ENCODE measurements around the gene HEXIM2.

Gene HEXIM2

GRCh38 chr17:45138911-45139532 lies 22.7 kb upstream of the HEXIM2 start:
- H3K4me3 ChIP-seq (ENCODE audit: low read depth, low read length), result no peak overlapping the region
- in situ Hi-C loops (cut with HindIII; ENCODE audit: low pct_ligation_motif_present, low sequenced_read_pairs), result no loop called here
- TF ChIP-seq, protein P1, sequence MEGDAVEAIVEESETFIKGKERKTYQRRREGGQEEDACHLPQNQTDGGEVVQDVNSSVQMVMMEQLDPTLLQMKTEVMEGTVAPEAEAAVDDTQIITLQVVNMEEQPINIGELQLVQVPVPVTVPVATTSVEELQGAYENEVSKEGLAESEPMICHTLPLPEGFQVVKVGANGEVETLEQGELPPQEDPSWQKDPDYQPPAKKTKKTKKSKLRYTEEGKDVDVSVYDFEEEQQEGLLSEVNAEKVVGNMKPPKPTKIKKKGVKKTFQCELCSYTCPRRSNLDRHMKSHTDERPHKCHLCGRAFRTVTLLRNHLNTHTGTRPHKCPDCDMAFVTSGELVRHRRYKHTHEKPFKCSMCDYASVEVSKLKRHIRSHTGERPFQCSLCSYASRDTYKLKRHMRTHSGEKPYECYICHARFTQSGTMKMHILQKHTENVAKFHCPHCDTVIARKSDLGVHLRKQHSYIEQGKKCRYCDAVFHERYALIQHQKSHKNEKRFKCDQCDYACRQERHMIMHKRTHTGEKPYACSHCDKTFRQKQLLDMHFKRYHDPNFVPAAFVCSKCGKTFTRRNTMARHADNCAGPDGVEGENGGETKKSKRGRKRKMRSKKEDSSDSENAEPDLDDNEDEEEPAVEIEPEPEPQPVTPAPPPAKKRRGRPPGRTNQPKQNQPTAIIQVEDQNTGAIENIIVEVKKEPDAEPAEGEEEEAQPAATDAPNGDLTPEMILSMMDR (IDR thresholded peaks at IDR 0.05; ENCODE audit: low read depth, low read length, missing control alignments), result no peak
- no peaks in the 10 kb centered on the region for H3K27me3 ChIP-seq (replicated peaks)
- H3K36me3 ChIP-seq (replicated peaks), result no peaks in the 10 kb centered on the region
- DNase-seq, result no peak
- H3K27ac ChIP-seq, result no peak overlapping the region

DNA sequence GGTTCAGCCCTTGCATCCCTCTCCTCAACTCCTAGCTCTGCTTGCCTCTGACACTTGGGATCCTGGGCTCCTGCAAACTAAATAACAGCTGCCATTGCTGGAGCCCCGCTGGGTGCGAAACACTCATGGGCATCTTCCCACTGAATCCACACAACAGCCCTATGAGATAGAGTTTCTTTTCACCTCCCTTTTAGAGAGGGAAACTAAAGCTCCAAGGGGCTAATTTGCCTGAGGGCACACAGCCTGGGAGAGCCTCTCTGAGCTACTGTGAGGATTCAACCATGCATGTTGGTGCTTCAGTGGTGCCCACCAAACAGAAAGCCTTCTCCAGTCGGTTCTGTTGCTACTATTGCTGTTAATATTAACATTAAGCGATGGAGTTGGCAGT lies 22.1 kb upstream of the HEXIM2 start:
- Histone ChIP-seq H3K36me3 (replicated peaks) (no peaks in the 10 kb centered on the region), H3K27ac (no peak overlapping the region), H3K27me3 (replicated peaks) (no peaks in the 10 kb centered on the region), H3K4me3 (ENCODE audit: low read depth, low read length) (no peak overlapping the region)
- in situ Hi-C loops (cut with HindIII; ENCODE audit: low pct_ligation_motif_present, low sequenced_read_pairs), result no loop called here
- no peak for DNase-seq
- TF ChIP-seq, protein P1 (IDR thresholded peaks at IDR 0.05; ENCODE audit: low read depth, low read length, missing control alignments), result no peak

- Histone ChIP-seq H3K27me3 (replicated peaks) (no peaks in the 10 kb centered on the region), H3K36me3 (replicated peaks) (no peaks in the 10 kb centered on the region), H3K4me3 (ENCODE audit: low read depth, low read length) (no peak overlapping the region), H3K27ac (no peak overlapping the region)
- TF ChIP-seq, protein P1 (IDR thresholded peaks at IDR 0.05; ENCODE audit: low read depth, low read length, missing control alignments), result no peak
- no peak for DNase-seq
- in situ Hi-C loops (cut with HindIII; ENCODE audit: low pct_ligation_motif_present, low sequenced_read_pairs), result no loop called here
These were observed 18.5 kb upstream of the HEXIM2 start for GRCh38 chr17:45143094-45143670.

- Histone ChIP-seq H3K27me3 (replicated peaks) (no peaks in the 10 kb centered on the region), H3K4me3 (ENCODE audit: low read depth, low read length) (peak overlapping the region; percentile 47), H3K27ac (peak overlapping the region; percentile 46), H3K36me3 (replicated peaks) (no peaks in the 10 kb centered on the region)
- in situ Hi-C loops (cut with HindIII; ENCODE audit: low pct_ligation_motif_present, low sequenced_read_pairs), result no loop called here
- TF ChIP-seq, protein P1 (IDR thresholded peaks at IDR 0.05; ENCODE audit: low read depth, low read length, missing control alignments), result peak; percentile 2
- DNase-seq, result peak; percentile 74
These were observed 17.9 kb upstream of the HEXIM2 start for GRCh38 chr17:45143767-45144198.

DNA sequence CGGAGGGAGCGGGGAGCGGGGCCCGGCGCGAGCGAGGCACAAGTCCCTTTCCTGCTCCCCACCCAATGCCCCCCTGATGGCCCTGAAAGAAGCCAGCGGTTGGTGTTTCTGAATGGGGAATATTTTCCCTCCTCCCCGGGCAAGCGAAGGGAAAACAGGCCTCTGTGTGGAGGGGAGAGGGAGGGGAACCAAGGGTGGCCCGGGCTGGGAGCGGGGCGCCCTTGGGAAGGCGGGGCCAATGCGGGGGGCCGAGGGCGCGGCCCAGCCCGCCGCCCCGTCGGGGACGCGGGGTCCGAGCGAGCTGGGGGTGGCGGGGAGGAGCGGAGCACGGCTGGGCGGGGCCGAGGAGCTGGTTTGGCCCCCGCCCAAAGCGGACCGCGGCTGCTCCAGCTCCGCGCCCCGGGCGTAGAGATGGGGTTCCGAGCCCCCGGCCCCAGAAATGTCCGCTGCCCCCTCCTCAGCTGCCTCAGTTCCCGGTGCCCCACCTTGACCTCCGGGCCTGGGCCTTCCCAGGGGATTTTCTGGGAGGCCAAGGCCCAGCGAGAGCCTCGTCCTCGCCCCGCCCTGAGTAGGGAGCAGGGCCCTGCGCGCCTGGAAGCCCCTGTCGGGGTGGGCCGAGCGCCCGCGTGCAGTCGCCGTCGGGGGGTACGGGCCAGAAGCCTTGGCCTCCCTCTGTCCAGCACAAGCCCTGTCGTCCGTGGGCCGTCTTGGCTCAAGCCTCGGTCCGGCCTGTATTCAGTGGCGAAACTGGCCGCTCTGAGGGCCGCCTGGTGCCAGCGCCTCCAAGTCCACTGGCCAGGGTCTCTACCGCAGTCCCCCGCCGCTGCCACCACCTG lies 17.3 kb upstream of the HEXIM2 start:
- TF ChIP-seq, protein P1 (IDR thresholded peaks at IDR 0.05; ENCODE audit: low read depth, low read length, missing control alignments), result no peak
- Histone ChIP-seq H3K27ac (peak overlapping the region; percentile 46), H3K27me3 (replicated peaks) (no peaks in the 10 kb centered on the region), H3K4me3 (ENCODE audit: low read depth, low read length) (peak overlapping the region; percentile 47), H3K36me3 (replicated peaks) (no peaks in the 10 kb centered on the region)
- no peak for DNase-seq
- in situ Hi-C loops (cut with HindIII; ENCODE audit: low pct_ligation_motif_present, low sequenced_read_pairs), result no loop called here

Measured in brain microvascular endothelial cell (primary cell).